ENCODE measurements around the gene MBOAT7.

The MBOAT7 gene

GRCh38 chr19:54154603-54155345 is 34.6 kb downstream of the MBOAT7 start:
- H3K4me3 ChIP-seq (ENCODE audit: low read length), result no peak overlapping the region
- no peak for TF ChIP-seq ZNF274 (IDR thresholded peaks at IDR 0.05; ENCODE audit: low read depth, low read length)

DNA sequence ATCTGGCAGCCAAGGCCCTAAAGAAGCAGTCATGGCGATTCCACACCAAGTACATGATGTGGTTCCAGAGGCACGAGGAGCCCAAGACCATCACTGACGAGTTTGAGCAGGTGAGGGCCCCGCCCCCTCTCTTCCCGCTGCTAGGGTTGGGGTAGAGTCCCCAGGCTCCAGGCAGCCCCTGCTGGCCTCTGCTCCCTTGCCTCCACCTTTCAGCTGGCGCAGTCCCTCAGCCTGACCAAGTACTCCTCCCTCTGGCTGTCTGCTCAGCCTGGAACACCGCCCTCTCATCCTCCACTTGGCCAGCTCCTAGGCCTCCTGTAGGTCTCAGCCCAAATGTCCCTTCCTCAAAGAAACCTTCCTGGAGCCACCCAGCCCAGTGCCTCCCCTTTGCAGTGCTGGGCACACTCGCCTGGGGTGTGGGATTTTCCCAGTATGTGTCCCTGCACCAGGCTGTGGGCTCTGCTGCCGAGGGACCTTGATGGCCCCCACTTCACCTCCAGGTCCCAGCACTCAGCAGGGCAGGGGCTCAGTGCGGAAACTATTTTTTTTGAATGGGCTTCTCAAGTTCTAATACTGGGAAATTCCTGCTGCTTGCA is 35.6 kb downstream of the MBOAT7 start:
- H3K4me3 ChIP-seq (ENCODE audit: low read length), result no peak overlapping the region
- no peak for TF ChIP-seq ZNF274 (IDR thresholded peaks at IDR 0.05; ENCODE audit: low read depth, low read length)

GRCh38 chr19:54152878-54153524 is 36.4 kb downstream of the MBOAT7 start:
- no peak overlapping the region for H3K4me3 ChIP-seq (ENCODE audit: low read length)
- no peak for TF ChIP-seq ZNF274 (IDR thresholded peaks at IDR 0.05; ENCODE audit: low read depth, low read length)

DNA sequence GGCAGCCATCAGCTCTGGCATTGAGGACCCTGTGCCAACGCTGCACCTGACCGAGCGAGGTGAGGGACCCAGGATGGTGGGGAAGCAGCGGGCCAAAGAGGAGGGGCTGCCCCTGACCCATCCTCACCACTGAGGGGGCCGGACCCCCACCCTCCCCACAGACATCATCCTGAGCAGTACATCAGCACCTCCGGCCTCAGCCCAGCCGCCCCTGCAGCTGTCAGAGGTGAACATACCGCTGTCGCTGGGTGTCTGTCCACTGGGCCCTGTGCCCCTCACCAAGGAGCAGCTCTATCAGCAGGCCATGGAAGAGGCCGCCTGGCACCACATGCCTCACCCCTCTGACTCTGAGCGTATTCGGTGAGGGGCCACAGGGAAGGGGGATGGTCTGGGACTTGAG is 37.1 kb downstream of the MBOAT7 start:
- no peak for TF ChIP-seq ZNF274 (IDR thresholded peaks at IDR 0.05; ENCODE audit: low read depth, low read length)
- H3K4me3 ChIP-seq (ENCODE audit: low read length), result no peak overlapping the region

DNA sequence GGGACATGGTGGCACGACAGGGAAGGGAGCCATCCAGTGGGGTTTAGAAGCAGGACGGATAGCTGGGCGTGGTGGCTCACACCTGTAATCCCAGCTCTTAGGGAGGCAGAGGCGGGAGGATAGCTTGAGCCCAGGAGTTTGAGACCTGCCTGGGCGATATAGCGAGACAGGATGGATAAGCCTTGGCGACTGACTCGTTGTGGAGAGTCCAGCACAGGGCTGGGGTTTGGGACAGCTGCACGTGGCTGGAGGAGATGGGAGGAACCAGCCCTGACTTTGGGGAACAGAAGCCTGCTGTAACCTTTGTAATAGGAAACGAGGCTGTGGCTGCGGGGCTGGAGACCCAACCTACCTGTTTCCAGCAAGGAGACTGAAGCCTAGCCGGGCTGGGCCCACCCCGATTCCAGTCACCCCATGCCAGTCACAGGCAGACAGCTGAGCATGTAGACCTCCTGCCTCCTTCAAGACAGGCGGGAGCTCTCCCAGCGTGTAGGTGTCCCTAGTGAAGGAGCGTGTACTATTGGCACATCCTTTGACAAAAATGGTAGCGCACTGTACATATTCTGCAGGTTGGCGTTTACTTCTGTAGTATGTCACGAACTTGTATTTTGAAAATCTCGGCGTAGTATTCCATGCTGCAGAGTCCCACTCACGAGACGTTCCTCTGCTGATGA is 37.9 kb downstream of the MBOAT7 start:
- H3K4me3 ChIP-seq (ENCODE audit: low read length), result no peak overlapping the region
- TF ChIP-seq ZNF274 (IDR thresholded peaks at IDR 0.05; ENCODE audit: low read depth, low read length), result no peak

DNA sequence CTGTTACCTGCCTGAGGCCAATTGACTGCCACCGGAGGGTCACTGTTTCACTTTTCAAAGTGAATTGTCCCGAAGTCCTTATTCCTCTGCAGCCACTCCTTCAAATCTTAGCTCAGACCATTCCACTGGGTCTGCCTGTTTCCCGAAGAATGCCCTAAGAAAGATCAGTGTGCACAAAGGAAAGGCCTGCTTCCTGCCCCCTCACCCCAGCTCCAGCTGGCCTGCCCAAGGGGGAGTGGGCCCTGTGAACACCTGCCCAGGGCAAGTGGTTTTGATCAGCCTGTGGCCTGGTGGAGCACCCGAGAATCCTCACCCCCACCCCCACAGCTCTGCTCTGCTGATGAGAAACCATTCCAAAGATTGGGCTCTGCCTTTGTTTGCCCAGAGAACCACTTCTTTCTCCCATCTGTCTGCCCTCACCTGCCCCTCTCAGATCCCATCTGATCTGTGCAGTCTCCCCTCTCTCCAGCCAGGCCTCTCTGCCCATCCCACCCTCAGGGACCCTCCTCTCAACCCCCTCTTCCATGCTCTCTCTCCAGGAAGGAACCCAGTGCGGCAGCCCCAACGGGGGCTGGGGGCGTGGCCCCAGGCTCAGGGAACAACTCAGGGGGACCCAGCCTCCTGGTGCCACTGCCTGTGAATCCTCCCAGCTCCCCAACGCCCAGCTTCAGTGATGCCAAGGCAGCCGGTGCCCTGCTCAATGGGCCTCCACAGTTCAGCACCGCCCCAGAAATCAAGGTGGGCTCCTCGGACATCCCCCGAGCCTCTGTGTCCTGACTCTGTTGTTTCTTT is 40.2 kb downstream of the MBOAT7 start:
- H3K4me3 ChIP-seq (ENCODE audit: low read length), result no peak overlapping the region
- TF ChIP-seq ZNF274 (IDR thresholded peaks at IDR 0.05; ENCODE audit: low read depth, low read length), result no peak

DNA sequence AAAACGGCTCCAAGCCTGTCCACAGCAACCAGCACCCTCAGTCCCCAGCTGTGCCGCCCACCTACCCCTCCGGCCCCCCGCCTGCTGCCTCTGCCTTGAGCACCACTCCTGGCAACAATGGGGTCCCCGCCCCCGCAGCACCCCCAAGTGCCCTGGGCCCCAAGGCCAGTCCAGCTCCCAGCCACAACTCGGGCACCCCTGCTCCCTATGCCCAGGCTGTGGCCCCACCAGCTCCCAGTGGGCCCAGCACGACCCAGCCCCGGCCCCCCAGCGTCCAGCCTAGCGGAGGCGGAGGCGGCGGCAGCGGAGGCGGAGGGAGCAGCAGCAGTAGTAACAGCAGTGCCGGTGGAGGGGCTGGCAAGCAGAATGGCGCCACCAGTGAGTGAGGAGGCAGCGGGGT is 41.2 kb downstream of the MBOAT7 start:
- no peak overlapping the region for H3K4me3 ChIP-seq (ENCODE audit: low read length)
- TF ChIP-seq ZNF274 (IDR thresholded peaks at IDR 0.05; ENCODE audit: low read depth, low read length), result no peak

GRCh38 chr19:54147676-54148075 is 41.7 kb downstream of the MBOAT7 start:
- no peak overlapping the region for H3K4me3 ChIP-seq (ENCODE audit: low read length)
- no peak for TF ChIP-seq ZNF274 (IDR thresholded peaks at IDR 0.05; ENCODE audit: low read depth, low read length)

DNA sequence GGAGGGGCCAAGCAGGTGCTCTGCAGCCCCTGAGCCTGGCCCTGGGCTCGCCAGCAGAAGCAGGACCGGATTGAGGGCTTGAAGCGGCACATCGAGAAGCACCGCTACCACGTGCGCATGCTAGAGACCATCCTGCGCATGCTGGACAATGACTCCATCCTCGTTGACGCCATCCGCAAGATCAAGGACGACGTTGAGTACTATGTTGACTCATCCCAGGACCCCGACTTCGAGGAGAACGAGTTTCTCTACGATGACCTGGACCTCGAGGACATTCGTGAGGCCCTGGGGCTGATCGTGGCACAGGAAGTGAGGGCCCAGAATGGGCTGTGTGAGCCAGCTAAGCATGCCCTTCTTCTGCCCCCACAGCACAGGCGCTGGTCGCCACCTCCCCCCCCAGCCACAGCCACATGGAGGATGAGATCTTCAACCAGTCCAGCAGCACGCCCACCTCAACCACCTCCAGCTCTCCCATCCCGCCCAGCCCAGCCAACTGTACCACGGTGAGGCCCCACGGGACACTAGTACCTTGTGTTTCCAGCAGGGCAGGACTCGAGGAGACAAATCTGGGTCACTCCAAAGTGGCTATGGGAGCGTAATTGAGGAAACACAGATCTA is 43.7 kb downstream of the MBOAT7 start:
- no peak for TF ChIP-seq ZNF274 (IDR thresholded peaks at IDR 0.05; ENCODE audit: low read depth, low read length)
- no peak overlapping the region for H3K4me3 ChIP-seq (ENCODE audit: low read length)

DNA sequence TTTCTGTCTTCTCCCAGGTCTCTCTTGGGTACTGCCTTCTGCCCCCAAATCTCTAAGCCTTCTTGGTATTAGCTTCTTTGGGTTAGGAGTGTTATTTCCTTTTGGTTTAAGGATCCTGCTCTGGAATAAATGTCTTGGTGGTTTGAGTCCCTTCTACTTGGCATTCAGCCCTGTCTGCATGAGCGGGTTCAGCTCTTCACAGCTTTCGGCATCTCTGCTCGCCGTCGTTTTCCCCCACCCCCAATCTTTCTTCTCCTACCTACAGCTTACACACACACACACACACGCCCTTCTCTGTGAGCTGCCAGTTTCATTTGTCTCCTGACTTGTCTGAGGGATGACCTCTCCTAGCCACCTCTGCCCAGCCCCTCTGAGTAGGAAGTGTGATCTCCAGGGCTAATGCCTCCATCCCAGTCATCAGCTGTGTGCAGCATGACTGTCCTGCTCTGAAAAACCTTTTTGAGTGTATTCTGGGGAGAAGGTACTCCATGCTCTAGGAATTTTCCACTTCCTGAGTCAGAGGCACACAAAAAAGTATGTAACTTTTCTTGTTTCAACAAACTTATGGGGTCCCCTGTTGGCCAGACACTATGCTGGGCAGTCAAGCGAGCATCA is 47.1 kb downstream of the MBOAT7 start:
- H3K4me3 ChIP-seq (ENCODE audit: low read length), result no peak overlapping the region
- TF ChIP-seq ZNF274 (IDR thresholded peaks at IDR 0.05; ENCODE audit: low read depth, low read length), result no peak

DNA sequence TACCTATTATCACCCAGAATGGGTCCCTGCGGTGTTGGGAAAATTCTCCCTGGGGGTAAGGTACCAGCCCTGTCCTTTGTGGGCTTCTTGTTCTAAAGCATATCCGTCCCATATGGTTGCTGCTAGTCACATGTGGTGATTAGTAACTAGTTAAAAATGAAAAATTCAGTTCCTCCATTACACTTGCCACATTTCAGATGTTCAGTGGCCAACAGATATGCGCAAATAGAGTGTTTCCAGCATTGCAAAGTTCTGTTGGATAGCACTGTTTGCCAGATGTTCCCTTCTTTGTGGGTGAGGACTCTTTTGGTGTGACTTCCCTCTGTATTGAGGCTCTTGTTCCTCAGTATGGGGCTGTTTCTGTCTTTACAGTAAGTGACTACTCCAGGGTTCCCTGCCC is 48.0 kb downstream of the MBOAT7 start:
- no peak for TF ChIP-seq ZNF274 (IDR thresholded peaks at IDR 0.05; ENCODE audit: low read depth, low read length)
- no peak overlapping the region for H3K4me3 ChIP-seq (ENCODE audit: low read length)

- H3K4me3 ChIP-seq (ENCODE audit: low read length), result peak overlapping the region; percentile 79
- TF ChIP-seq ZNF274 (IDR thresholded peaks at IDR 0.05; ENCODE audit: low read depth, low read length), result no peak
Measured at GRCh38 chr19:54138489-54139256, 50.7 kb downstream of the MBOAT7 start.
